ENCODE results near the gene NCKAP5. TPM values are rescaled to one million over a fixed set of nuclear protein-coding genes. Genes with fewer than 3 reads are reported as not detected.

Gene NCKAP5
- total and polyA plus RNA-seq, 8 donors, result 4.0 to 22.1 (median 14.4) TPM

GRCh38 chr2:133142087-133142486, 426.2 kb downstream of the NCKAP5 start:
- H3K27ac ChIP-seq, result no peak overlapping the region
- intact Hi-C loops (cut with DNase I), result no loop called here
- no peaks in the 10 kb centered on the region for H3K4me1 ChIP-seq
- ATAC-seq, result no peak
- H3K9me3 ChIP-seq, result no peaks in the 10 kb centered on the region
- H3K36me3 ChIP-seq, result no peaks in the 10 kb centered on the region
- DNase-seq, result no peak
- no peaks in the 10 kb centered on the region for H3K27me3 ChIP-seq
- H3K4me3 ChIP-seq, result no peak overlapping the region
- TF ChIP-seq, protein P1, sequence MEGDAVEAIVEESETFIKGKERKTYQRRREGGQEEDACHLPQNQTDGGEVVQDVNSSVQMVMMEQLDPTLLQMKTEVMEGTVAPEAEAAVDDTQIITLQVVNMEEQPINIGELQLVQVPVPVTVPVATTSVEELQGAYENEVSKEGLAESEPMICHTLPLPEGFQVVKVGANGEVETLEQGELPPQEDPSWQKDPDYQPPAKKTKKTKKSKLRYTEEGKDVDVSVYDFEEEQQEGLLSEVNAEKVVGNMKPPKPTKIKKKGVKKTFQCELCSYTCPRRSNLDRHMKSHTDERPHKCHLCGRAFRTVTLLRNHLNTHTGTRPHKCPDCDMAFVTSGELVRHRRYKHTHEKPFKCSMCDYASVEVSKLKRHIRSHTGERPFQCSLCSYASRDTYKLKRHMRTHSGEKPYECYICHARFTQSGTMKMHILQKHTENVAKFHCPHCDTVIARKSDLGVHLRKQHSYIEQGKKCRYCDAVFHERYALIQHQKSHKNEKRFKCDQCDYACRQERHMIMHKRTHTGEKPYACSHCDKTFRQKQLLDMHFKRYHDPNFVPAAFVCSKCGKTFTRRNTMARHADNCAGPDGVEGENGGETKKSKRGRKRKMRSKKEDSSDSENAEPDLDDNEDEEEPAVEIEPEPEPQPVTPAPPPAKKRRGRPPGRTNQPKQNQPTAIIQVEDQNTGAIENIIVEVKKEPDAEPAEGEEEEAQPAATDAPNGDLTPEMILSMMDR (IDR thresholded peaks at IDR 0.05), result no peak

DNA sequence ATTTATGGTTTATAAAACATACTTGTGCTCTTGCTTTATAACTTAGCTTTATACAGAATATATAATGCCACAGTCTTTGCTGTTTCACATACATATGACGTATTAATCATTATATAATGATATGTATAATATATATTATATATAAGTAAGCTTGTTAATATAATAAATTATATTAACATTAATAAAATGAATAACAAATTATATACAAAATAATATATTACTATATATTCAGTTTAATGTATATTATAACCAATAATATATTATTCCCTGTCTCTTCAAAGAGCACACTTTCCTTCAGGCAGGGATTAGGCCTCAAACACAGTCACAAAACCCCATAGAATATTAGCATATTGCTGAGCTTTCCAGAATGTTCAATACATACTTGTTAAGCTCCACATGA, 427.6 kb downstream of the NCKAP5 start:
- no peaks in the 10 kb centered on the region for H3K27me3 ChIP-seq
- no peaks in the 10 kb centered on the region for H3K36me3 ChIP-seq
- H3K27ac ChIP-seq, result no peak overlapping the region
- no peaks in the 10 kb centered on the region for H3K4me1 ChIP-seq
- no peak for DNase-seq
- intact Hi-C loops (cut with DNase I), result no loop called here
- TF ChIP-seq, protein P1 (IDR thresholded peaks at IDR 0.05), result no peak
- H3K9me3 ChIP-seq, result no peaks in the 10 kb centered on the region
- no peak overlapping the region for H3K4me3 ChIP-seq
- ATAC-seq, result no peak

DNA sequence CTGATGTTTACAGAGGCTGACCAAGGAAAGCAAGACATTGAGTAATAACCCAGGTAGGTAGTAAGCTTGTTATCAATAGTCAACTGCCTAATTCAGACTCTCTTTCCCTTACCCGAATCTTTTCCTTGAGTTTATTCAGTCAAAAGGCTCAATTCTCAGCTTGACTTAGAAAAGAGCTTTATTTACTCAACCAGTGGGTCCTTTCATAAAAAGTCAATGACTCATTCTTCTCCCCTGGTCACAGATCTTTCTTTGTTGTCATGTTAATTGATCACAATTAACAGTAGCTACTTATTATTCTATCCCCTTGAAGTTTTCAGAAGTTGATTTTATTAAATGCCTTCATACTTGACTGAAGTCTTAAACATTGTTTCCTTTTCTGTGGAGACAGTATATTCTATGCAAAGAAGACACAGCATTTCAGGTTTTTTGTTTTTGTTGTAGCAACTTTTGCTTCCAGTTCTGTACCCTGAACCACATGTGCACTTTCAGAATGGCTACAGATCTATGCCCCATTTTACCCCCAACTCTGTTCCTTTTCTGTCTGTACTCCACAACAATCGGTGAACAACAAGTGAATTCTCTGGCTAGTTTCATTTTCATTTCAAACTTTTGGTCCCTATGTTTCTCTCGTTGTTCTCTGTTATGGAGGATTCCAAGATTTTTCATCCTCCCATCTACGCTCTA, 428.3 kb downstream of the NCKAP5 start:
- H3K36me3 ChIP-seq, result no peaks in the 10 kb centered on the region
- H3K27me3 ChIP-seq, result no peaks in the 10 kb centered on the region
- H3K4me3 ChIP-seq, result no peak overlapping the region
- intact Hi-C loops (cut with DNase I), result no loop called here
- H3K4me1 ChIP-seq, result no peaks in the 10 kb centered on the region
- H3K27ac ChIP-seq, result no peak overlapping the region
- no peak for DNase-seq
- TF ChIP-seq, protein P1 (IDR thresholded peaks at IDR 0.05), result no peak
- ATAC-seq, result no peak
- no peaks in the 10 kb centered on the region for H3K9me3 ChIP-seq

GRCh38 chr2:133138693-133139092, 429.6 kb downstream of the NCKAP5 start:
- TF ChIP-seq, protein P1 (IDR thresholded peaks at IDR 0.05), result no peak
- Histone ChIP-seq H3K27me3 (no peaks in the 10 kb centered on the region), H3K4me1 (no peaks in the 10 kb centered on the region), H3K4me3 (no peak overlapping the region), H3K9me3 (no peaks in the 10 kb centered on the region), H3K36me3 (no peaks in the 10 kb centered on the region), H3K27ac (no peak overlapping the region)
- no peak for ATAC-seq
- DNase-seq, result no peak
- intact Hi-C loops (cut with DNase I), result no loop called here

- Histone ChIP-seq H3K27me3 (no peaks in the 10 kb centered on the region), H3K9me3 (no peaks in the 10 kb centered on the region), H3K4me3 (no peak overlapping the region), H3K27ac (no peak overlapping the region), H3K36me3 (no peaks in the 10 kb centered on the region), H3K4me1 (no peaks in the 10 kb centered on the region)
- intact Hi-C loops (cut with DNase I), result no loop called here
- TF ChIP-seq, protein P1 (IDR thresholded peaks at IDR 0.05), result no peak
- no peak for ATAC-seq
- DNase-seq, result no peak
Observed at GRCh38 chr2:133135035-133135654, 433.1 kb downstream of the NCKAP5 start.
